HG03103 (cell line): ENCODE data around the gene ENHO.

Experiments used
- ATAC-seq: cut with Tn5 transposase; IDR thresholded peaks from one replicate; pipeline ENCODE4 v1.9.1; 2021; ENCODE audit warnings: low read depth; ENCODE audit not compliant: unreplicated experiment

Gene ENHO

GRCh38 chr9:34508951-34509350 lies 13.8 kb downstream of the ENHO start:
- ATAC-seq: no peak

- ATAC-seq: no peak
Observed at GRCh38 chr9:34508463-34508862, 14.3 kb downstream of the ENHO start.

GRCh38 chr9:34507966-34508365 lies 14.8 kb downstream of the ENHO start:
- ATAC-seq: no peak

- ATAC-seq: no peak
Observed at GRCh38 chr9:34507556-34507955, 15.2 kb downstream of the ENHO start.

GRCh38 chr9:34506623-34507022 lies 16.2 kb downstream of the ENHO start:
- no peak for ATAC-seq

GRCh38 chr9:34505370-34506120 lies 17.2 kb downstream of the ENHO start:
- ATAC-seq: no peak

- no peak for ATAC-seq
Observed at GRCh38 chr9:34503406-34503805, 19.4 kb downstream of the ENHO start.

- no peak for ATAC-seq
Observed at GRCh38 chr9:34502891-34503290, 19.9 kb downstream of the ENHO start.

GRCh38 chr9:34502471-34502870 lies 20.3 kb downstream of the ENHO start:
- ATAC-seq: no peak

GRCh38 chr9:34501889-34502425 lies 20.8 kb downstream of the ENHO start:
- ATAC-seq: no peak

GRCh38 chr9:34501372-34501771 lies 21.4 kb downstream of the ENHO start:
- ATAC-seq: no peak

- no peak for ATAC-seq
Observed at GRCh38 chr9:34500623-34501267, 22.0 kb downstream of the ENHO start.

- ATAC-seq: no peak
Observed at GRCh38 chr9:34499076-34499475, 23.7 kb downstream of the ENHO start.

GRCh38 chr9:34498553-34498952 lies 24.2 kb downstream of the ENHO start:
- no peak for ATAC-seq

GRCh38 chr9:34496149-34496712 lies 26.6 kb downstream of the ENHO start:
- no peak for ATAC-seq

- ATAC-seq: no peak
Observed at GRCh38 chr9:34493972-34494535, 28.7 kb downstream of the ENHO start.

- ATAC-seq: no peak
Observed at GRCh38 chr9:34492051-34492450, 30.7 kb downstream of the ENHO start.

GRCh38 chr9:34491596-34491995 lies 31.2 kb downstream of the ENHO start:
- no peak for ATAC-seq

- no peak for ATAC-seq
Observed at GRCh38 chr9:34490760-34491159, 32.0 kb downstream of the ENHO start.

- ATAC-seq: no peak
Observed at GRCh38 chr9:34490360-34490759, 32.4 kb downstream of the ENHO start.

GRCh38 chr9:34486572-34486971 lies 36.2 kb downstream of the ENHO start:
- no peak for ATAC-seq
